Muscle of back (tissue), 11 donors: ENCODE data around the gene ZNF575. TPM values are rescaled to one million over a fixed set of nuclear protein-coding genes. Genes with fewer than 3 reads are reported as not detected.
"Not testable (repeated sequence)": the region's sequence is repeated elsewhere in the genome, so short reads cannot be mapped to it uniquely, and the experiment has no call there.

ENCODE experiments used
- DNase-seq, 3 donors: peaks; one replicate each; pipeline versions ENCODE4 v3.0.0 to v3.0.0-alpha.2; 2013
- polyA plus RNA-seq, 10 donors: library from polyadenylated mRNA; unstranded; fragments of 120-200 nt; gene quantifications; one replicate each; pipeline ENCODE4 v1.2.1, GENCODE V29; 2013; ENCODE audit not compliant: insufficient read length in 10 of 10

ZNF575 gene
- polyA plus RNA-seq, 10 donors: 1.6 to 3.3 (median 2.6) TPM

DNA sequence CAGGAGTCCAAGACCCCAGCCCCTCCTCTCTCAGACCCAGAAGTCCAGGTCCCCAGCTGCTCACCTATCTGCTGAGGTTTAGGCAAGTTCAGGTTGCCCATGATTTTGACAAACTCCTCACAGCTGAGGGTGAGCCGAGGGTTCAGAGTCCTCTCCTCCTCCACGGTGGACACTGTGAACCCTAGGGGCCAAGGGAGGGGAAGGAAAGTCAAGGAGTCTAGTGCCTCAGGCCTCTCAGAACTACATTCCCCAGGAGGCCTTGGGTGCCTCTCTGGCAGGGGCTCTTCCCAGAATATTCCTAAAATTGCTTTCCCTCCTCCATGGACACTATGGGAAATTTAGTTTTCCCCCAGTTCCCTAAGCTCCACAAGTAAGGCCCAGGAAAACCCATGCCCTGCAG is 25.1 kb upstream of the ZNF575 start:
- DNase-seq: no peak

DNA sequence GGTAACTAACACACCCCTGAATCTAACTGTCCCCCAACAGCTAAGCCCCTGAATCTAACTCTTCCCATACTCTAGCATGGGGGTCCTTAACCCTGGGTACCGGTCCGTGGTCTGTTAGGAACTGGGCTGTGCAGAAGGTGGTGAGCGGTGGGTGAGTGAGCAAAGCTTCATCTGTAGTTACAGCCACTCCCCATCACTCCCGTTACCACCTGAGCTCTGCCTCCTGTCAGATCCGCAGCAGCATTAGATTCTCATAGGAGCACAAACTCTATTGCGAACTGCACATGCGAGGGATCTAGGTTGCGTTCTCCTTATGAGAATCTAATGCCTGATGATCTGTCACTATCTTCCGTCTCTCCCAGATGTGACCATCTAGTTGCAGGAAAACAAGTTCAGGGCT is 22.3 kb upstream of the ZNF575 start:
- no peak for DNase-seq

- no peak for DNase-seq
Measured at GRCh38 chr19:43511324-43511723, 21.7 kb upstream of the ZNF575 start.

- not testable (repeated sequence) for DNase-seq
Measured at GRCh38 chr19:43512399-43512798, 20.6 kb upstream of the ZNF575 start.

GRCh38 chr19:43518051-43518450 is 14.9 kb upstream of the ZNF575 start:
- DNase-seq: no peak

- peak; percentile 89 to 90 (median 90) for DNase-seq
Measured at GRCh38 chr19:43519436-43520088, 13.4 kb upstream of the ZNF575 start.

DNA sequence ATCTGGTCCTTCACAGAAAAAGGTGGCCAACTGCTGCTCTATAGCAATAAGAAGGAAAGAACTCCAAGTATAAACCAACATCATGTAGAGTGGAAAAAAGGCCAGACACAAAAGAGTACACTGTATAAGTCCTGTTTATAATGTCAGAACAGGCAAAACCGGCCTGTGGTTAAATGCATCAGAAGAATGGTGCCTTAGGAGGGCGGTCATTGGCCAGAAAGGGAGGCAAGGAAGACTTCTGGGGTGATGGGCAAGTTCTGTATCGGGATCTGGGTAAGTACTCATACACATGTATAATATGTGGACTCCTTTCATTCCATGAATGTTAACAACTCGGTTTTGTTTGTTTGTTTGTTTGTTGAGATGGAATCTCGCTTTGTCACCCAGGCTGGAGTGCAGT is 10.1 kb upstream of the ZNF575 start:
- no peak for DNase-seq

DNA sequence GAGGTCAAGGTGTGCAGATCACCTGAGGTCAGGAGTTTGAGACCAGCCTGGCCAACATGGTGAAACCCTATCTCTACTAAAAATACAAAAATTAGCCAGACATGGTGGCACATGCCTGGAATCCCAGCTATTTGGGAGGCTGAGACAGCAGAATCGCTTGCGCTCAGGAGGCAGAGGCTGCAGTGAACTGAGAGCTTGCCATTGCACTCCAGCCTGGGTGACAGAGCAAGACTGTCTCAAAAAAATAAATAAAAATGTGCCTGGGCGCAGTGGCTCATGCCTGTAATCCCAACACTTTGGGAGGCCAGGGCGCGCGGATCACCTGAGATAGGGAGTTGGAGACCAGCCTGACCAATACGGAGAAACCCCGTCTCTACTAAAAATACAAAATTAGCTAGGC is 9.3 kb upstream of the ZNF575 start:
- DNase-seq: not testable (repeated sequence)

GRCh38 chr19:43524922-43525835 is 7.8 kb upstream of the ZNF575 start:
- DNase-seq: peak in 1 of 3 donors; percentile 55

DNA sequence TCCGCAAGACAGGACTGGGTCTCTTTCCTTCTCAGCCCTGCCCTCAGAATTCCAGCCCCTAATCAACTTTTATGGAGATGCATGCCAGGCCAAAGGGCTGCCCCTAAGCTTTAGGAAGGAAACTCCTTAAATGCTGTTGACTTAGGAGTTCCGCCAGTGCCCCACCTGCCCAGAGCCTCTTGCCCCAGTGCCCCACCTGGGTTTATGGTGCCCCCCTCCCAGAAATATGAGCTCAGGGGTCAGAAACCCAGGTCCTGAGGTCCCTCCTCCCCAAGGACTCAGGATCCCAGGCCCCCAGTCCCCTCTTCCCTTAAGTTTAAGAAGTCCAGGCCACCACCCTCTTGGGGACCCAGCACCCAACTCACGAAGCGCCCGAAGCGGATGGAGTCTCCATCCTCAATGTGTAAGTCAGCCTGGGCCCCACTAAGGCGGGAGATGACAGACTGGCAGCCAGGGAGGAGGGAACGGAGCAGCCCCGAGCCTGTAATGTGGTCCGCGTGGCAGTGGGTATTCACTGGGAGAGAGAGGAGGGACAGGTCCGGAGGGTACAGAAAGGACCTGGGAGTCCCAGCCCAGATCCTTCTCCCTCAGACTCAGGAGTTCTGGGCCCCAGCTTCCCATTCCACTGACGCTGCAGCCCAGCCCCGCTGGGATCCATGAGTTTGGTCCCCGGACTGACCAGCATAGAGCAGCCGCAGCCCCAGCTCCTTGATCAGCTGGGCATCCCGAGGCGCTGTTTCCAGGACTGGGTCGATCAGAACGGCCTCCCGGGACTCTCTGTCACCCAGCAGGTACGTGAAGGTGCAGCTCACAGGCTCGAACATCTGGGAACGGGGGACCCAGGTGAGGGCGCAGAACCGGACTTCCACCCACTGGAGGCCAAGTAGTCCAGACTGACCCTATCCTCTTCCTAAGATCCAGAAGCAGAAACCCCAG is 6.9 kb upstream of the ZNF575 start:
- peak in 1 of 3 donors; percentile 52 for DNase-seq

- peak in 2 of 3 donors; percentile 81 to 93 for DNase-seq
Measured at GRCh38 chr19:43526884-43527859, 5.8 kb upstream of the ZNF575 start, which contains the start of gene ETHE1. ETHE1 (minus strand) TSS chr19:43527201; CDS start chr19:43527177, 24 bp downstream.

DNA sequence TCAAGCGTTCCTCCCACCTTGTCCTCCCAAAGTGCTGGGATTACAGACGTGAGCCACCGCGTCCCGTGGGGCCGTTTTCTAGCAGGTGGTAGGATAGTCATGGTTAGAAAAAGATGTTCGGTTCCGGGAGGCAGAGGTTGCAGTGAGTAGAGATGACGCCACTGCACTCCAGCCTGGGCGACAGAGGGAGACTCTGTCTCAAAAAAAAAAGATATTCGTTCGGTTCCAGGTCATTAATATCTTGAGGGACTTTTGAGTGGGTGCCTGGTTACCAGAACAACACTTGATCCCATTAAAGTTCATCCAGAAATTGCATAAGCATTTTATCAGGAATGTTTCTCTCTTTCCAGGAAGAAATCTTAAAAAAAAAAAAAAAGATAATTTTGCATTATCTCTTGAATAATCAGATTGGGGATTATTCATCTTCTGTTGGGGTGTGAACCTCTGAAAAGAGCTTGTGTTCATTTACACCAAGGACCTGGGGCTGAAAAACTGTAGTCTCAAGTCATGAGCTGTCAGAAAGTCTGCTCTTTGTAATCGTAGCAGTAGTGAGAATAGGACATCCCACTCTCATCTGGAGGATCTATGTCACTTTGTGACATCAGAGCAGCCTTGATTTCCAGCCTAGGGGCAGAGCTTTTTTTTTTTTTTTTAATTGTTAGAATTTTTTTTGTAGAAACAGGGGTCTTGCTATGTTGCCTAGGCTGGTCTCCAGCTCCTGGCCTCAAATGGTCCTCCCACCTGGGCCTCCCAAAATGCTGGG is 4.9 kb upstream of the ZNF575 start:
- DNase-seq: peak in 2 of 3 donors; percentile 27 to 45

GRCh38 chr19:43532571-43532961 is 422 bp upstream of the ZNF575 start:
- no peak for DNase-seq

DNA sequence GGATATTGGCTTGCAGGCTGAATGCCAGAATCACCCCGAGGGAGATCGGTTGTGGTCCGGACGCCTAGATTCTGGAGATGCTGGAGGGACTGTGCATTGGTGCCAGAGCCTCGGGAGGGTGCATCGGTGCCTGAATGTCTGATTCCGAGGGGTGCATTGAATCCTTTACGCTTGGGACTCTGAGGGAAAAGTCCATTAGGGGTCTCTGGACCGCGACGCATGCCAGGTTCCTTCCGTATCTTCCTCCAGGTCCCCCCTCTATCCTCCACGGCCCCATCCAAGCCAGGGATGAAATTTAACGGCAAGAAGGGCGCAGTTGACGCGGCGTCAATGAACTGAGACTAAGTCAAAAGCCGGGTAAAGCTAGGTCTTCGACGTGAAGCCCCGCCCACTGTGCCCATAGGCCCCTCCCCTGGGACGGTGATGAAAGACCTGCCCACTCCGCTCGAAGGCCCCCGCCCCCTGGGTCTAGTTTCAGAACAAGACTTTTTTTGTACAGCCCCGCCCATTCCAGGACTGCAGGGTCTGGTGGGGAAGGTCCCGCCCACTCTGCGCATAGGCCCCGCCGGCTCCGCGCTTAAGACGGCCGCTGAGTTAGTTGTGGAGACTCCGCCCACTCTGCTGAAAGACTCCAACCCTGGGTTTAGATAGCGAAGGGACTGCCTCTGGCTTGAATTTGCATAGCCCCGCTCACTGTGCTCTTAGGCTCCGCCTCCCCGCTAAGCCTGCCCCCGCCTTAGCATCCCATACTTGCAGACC is 737 bp downstream of the ZNF575 start:
- DNase-seq: peak; percentile 99

DNA sequence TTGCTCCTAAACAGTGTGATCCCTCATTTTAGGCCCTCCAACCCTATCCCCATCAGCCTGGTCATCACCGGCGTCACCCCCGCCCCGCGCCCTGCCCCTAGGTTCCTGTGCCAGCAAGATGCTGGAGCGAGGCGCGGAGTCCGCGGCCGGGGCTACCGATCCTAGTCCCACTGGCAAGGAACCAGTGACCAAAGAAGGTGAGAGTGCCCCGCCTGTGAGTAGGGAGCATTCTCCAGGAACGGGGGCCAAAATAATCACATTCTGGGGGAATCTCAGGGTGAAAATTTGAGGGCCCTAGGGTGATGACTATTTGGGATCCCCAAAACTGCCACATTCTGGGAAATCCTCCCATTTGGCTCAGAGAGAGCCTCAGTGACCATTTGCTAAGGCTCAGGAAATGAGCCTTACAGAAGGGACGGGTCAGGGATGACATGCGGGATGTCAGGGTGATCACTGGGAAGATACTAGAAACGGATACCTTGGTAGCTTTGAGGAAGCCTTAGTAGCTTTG is 1.4 kb downstream of the ZNF575 start:
- DNase-seq: no peak

DNA sequence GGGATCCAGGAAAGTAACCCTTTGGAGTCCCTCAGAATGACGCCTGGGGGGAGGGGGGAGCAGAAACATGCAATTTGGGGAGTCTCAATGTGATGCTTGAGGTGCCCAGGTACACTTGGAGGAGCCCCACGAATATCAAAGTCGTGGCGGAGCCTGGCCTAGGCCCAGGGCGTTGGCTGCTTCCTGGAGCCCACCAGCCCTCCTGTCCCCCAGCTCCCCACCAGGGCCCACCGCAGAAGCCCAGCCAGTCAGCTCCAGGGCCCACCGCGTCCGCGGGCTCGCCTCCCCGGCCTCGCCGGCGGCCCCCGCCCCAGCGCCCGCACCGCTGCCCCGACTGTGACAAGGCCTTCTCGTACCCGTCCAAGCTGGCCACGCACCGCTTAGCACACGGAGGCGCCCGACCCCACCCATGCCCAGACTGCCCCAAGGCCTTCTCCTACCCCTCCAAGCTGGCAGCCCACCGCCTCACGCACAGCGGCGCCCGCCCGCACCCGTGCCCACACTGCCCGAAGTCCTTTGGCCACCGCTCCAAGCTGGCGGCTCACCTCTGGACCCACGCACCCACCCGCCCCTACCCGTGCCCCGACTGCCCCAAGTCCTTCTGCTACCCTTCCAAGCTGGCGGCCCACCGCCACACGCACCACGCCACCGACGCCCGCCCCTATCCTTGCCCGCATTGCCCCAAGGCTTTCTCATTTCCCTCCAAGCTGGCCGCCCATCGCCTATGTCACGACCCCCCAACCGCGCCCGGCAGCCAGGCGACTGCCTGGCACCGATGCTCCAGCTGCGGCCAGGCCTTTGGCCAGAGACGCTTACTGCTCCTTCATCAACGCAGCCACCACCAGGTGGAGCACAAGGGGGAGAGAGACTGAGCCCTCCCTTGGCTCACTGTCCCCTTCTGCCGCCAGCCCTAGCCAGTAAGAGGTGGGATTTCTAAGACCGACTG is 2.1 kb downstream of the ZNF575 start:
- peak in 2 of 3 donors; percentile 73 to 81 for DNase-seq

GRCh38 chr19:43538922-43539321 is 5.9 kb downstream of the ZNF575 start:
- DNase-seq: no peak

DNA sequence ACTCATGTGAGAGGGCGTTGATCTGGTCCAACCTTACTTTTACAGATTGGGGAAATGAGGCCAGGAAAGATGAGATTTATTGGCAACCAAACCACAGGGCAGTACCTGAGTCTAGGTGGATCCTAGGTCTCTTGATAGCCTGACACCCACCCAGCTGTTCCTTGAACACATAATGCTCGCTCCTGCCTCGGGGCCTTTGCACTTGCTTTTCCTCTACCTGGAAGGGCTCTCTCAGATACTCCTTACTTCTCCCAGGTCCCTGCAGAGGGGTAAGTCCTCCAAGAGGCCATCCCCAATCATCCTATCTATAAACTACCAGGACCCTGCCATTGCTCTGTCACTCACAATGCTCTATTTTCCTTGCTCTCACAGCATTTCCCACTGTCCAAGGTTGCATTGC is 7.4 kb downstream of the ZNF575 start:
- no peak for DNase-seq
